H1 (cell line): ENCODE results near the gene PCDHB8. TPM values are rescaled to one million over a fixed set of nuclear protein-coding genes. Genes with fewer than 3 reads are reported as not detected.

Experiments used
- ASH2L ChIP-seq: fragments of 200-600, 300-600 bp; sonication (generic); IDR thresholded peaks from one replicate; pipeline ENCODE4 v1.7.1; 2017; ENCODE audit warnings: low read length
- CHD2 ChIP-seq: IDR thresholded peaks from 2 replicates; pipeline ENCODE4 v1.6.1; 2012; ENCODE audit warnings: low read length, improper control_type of control experiment
- EGR1 ChIP-seq: IDR thresholded peaks from 2 replicates; pipeline ENCODE4 v1.6.1; 2011; ENCODE audit warnings: low read depth, low read length, borderline replicate concordance
- FOSL1 ChIP-seq: IDR thresholded peaks from 2 replicates; pipeline ENCODE4 v1.6.1; 2011; ENCODE audit warnings: mild to moderate bottlenecking, low read depth, low read length, moderate library complexity; ENCODE audit not compliant: insufficient read depth
- JUN ChIP-seq: IDR thresholded peaks from 2 replicates; pipeline ENCODE4 v1.6.1; 2011; ENCODE audit warnings: low read depth, mild to moderate bottlenecking, improper control_type of control experiment, low read length
- SP1 ChIP-seq: IDR thresholded peaks from 2 replicates; pipeline ENCODE4 v1.6.1; 2011; ENCODE audit warnings: low read depth, low read length
- SP2 ChIP-seq: IDR thresholded peaks from 2 replicates; pipeline ENCODE4 v1.6.1; 2012; ENCODE audit warnings: mild to moderate bottlenecking, low read length, inconsistent platforms
- polyA plus RNA-seq, 7 experiments: library from polyadenylated mRNA; depleted of rRNA in 3 of 7; stranded (reverse) in 5 of 7; unstranded in 2 of 7; fragments of >200 nt in 5 of 7; fragments of 200-250 nt in 2 of 7; gene quantifications; 1 replicate in 5 of 7; 2 replicates in 1 of 7; 4 replicates in 1 of 7; pipeline versions ENCODE4 v1.2.1 to v1.2.3, GENCODE V29; 2011 to 2013; ENCODE audit warnings: missing spikeins in 2 of 7, mixed read lengths in 2 of 7
- total RNA-seq: library from RNA; stranded (reverse); fragmentation: NEBNext Ultra II Directional; extraction: Animal tissue kit (Norgen Biotek cat#: 25700); gene quantifications from 2 replicates; pipeline ENCODE4 v1.2.1, GENCODE V29; 2021
- TF ChIP-seq, protein P1 (sequence below): fragments of 300-600 bp; sonication (generic); IDR thresholded peaks from 2 replicates; pipeline ENCODE4 v1.7.1; 2012; ENCODE audit warnings: low read length, moderate library complexity, mild to moderate bottlenecking, inconsistent platforms; ENCODE audit not compliant: insufficient replicate concordance
- TF ChIP-seq, protein P2 (sequence below): IDR thresholded peaks from 2 replicates; pipeline ENCODE4 v1.6.1; 2012; ENCODE audit warnings: low read length, inconsistent platforms
- TF ChIP-seq, protein P3 (sequence below): IDR thresholded peaks from 2 replicates; pipeline ENCODE4 v1.6.1; 2012; ENCODE audit warnings: inconsistent platforms

PCDHB8 gene
- total and polyA plus RNA-seq, 2 of the 8 experiments (the other 6 are each of a cell fraction or from before 2014, with no cell fraction given): 0.24 to 1.1 TPM

DNA sequence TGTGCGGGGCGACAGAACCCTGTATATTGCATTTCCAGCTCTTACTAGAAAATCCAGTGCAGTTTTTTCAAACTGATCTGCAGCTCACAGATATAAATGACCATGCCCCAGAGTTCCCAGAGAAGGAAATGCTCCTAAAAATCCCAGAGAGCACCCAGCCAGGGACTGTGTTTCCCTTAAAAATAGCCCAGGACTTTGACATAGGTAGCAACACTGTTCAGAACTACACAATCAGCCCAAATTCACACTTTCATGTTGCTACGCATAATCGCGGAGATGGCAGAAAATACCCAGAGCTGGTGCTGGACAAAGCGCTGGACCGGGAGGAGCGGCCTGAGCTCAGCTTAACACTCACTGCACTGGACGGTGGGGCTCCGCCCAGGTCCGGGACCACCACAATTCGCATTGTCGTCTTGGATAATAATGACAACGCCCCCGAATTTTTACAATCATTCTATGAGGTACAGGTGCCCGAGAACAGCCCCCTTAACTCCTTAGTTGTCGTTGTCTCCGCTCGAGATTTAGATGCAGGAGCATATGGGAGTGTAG is 41.8 kb upstream of the PCDHB8 start (continued):
- TF ChIP-seq, protein P1, sequence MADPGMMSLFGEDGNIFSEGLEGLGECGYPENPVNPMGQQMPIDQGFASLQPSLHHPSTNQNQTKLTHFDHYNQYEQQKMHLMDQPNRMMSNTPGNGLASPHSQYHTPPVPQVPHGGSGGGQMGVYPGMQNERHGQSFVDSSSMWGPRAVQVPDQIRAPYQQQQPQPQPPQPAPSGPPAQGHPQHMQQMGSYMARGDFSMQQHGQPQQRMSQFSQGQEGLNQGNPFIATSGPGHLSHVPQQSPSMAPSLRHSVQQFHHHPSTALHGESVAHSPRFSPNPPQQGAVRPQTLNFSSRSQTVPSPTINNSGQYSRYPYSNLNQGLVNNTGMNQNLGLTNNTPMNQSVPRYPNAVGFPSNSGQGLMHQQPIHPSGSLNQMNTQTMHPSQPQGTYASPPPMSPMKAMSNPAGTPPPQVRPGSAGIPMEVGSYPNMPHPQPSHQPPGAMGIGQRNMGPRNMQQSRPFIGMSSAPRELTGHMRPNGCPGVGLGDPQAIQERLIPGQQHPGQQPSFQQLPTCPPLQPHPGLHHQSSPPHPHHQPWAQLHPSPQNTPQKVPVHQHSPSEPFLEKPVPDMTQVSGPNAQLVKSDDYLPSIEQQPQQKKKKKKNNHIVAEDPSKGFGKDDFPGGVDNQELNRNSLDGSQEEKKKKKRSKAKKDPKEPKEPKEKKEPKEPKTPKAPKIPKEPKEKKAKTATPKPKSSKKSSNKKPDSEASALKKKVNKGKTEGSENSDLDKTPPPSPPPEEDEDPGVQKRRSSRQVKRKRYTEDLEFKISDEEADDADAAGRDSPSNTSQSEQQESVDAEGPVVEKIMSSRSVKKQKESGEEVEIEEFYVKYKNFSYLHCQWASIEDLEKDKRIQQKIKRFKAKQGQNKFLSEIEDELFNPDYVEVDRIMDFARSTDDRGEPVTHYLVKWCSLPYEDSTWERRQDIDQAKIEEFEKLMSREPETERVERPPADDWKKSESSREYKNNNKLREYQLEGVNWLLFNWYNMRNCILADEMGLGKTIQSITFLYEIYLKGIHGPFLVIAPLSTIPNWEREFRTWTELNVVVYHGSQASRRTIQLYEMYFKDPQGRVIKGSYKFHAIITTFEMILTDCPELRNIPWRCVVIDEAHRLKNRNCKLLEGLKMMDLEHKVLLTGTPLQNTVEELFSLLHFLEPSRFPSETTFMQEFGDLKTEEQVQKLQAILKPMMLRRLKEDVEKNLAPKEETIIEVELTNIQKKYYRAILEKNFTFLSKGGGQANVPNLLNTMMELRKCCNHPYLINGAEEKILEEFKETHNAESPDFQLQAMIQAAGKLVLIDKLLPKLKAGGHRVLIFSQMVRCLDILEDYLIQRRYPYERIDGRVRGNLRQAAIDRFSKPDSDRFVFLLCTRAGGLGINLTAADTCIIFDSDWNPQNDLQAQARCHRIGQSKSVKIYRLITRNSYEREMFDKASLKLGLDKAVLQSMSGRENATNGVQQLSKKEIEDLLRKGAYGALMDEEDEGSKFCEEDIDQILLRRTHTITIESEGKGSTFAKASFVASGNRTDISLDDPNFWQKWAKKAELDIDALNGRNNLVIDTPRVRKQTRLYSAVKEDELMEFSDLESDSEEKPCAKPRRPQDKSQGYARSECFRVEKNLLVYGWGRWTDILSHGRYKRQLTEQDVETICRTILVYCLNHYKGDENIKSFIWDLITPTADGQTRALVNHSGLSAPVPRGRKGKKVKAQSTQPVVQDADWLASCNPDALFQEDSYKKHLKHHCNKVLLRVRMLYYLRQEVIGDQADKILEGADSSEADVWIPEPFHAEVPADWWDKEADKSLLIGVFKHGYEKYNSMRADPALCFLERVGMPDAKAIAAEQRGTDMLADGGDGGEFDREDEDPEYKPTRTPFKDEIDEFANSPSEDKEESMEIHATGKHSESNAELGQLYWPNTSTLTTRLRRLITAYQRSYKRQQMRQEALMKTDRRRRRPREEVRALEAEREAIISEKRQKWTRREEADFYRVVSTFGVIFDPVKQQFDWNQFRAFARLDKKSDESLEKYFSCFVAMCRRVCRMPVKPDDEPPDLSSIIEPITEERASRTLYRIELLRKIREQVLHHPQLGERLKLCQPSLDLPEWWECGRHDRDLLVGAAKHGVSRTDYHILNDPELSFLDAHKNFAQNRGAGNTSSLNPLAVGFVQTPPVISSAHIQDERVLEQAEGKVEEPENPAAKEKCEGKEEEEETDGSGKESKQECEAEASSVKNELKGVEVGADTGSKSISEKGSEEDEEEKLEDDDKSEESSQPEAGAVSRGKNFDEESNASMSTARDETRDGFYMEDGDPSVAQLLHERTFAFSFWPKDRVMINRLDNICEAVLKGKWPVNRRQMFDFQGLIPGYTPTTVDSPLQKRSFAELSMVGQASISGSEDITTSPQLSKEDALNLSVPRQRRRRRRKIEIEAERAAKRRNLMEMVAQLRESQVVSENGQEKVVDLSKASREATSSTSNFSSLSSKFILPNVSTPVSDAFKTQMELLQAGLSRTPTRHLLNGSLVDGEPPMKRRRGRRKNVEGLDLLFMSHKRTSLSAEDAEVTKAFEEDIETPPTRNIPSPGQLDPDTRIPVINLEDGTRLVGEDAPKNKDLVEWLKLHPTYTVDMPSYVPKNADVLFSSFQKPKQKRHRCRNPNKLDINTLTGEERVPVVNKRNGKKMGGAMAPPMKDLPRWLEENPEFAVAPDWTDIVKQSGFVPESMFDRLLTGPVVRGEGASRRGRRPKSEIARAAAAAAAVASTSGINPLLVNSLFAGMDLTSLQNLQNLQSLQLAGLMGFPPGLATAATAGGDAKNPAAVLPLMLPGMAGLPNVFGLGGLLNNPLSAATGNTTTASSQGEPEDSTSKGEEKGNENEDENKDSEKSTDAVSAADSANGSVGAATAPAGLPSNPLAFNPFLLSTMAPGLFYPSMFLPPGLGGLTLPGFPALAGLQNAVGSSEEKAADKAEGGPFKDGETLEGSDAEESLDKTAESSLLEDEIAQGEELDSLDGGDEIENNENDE: no peak
- TF ChIP-seq, protein P2, sequence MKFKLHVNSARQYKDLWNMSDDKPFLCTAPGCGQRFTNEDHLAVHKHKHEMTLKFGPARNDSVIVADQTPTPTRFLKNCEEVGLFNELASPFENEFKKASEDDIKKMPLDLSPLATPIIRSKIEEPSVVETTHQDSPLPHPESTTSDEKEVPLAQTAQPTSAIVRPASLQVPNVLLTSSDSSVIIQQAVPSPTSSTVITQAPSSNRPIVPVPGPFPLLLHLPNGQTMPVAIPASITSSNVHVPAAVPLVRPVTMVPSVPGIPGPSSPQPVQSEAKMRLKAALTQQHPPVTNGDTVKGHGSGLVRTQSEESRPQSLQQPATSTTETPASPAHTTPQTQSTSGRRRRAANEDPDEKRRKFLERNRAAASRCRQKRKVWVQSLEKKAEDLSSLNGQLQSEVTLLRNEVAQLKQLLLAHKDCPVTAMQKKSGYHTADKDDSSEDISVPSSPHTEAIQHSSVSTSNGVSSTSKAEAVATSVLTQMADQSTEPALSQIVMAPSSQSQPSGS: no peak
- TF ChIP-seq CHD2 (no peak), SP2 (no peak), SP1 (no peak), JUN (no peak), ASH2L (no peak), EGR1 (no peak), FOSL1 (no peak)
- TF ChIP-seq, protein P3, sequence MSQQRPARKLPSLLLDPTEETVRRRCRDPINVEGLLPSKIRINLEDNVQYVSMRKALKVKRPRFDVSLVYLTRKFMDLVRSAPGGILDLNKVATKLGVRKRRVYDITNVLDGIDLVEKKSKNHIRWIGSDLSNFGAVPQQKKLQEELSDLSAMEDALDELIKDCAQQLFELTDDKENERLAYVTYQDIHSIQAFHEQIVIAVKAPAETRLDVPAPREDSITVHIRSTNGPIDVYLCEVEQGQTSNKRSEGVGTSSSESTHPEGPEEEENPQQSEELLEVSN: no peak
